HCT116 (cell line): ENCODE data around the gene ALDH3B1.
"Not testable (repeated sequence)": the region's sequence is repeated elsewhere in the genome, so short reads cannot be mapped to it uniquely, and the experiment has no call there.

Experiments used
- CTCF ChIP-seq, 3 experiments: fragments of 200-600 bp in 1 of 3; sonication (generic) in 1 of 3; IDR thresholded peaks in 2 of 3; conservative IDR thresholded peaks in 1 of 3; 2 replicates each; pipeline ENCODE4 v1.5.1; 2012 to 2017; ENCODE audit warnings: low read depth in 2 of 3, low read length in 2 of 3, antibody characterized with exemption in 1 of 3, borderline replicate concordance in 1 of 3, control low read depth in 1 of 3, mild to moderate bottlenecking in 1 of 3, mixed read lengths in 1 of 3, mixed run types in 1 of 3, moderate library complexity in 1 of 3; ENCODE audit not compliant: insufficient read depth in 1 of 3
- EZH2 ChIP-seq: fragments of 200-600 bp; sonication (generic); IDR thresholded peaks from 2 replicates; pipeline ENCODE4 v1.6.1; 2017; ENCODE audit warnings: antibody characterized with exemption, mixed run types
- EZH2phosphoT487 ChIP-seq: fragments of 200-600 bp; IDR thresholded peaks from 2 replicates; pipeline ENCODE4 v1.6.1; 2018; ENCODE audit warnings: antibody characterized with exemption, borderline replicate concordance
- FOSL1 ChIP-seq: IDR thresholded peaks from 2 replicates; pipeline ENCODE4 v1.6.1; 2012; ENCODE audit warnings: low read depth
- POLR2A ChIP-seq: IDR thresholded peaks from 2 replicates; pipeline ENCODE4 v1.7.0; 2011; ENCODE audit warnings: borderline replicate concordance; ENCODE audit not compliant: insufficient read depth, insufficient read length; ENCODE audit errors: extremely low read depth
- SIN3A ChIP-seq: IDR thresholded peaks from 2 replicates; pipeline ENCODE4 v1.6.1; 2012; ENCODE audit warnings: low read depth
- YY1 ChIP-seq: IDR thresholded peaks from 2 replicates; pipeline ENCODE4 v1.6.1; 2011; ENCODE audit warnings: low read length, low read depth, moderate library complexity, mild to moderate bottlenecking; ENCODE audit not compliant: insufficient replicate concordance; ENCODE audit errors: extremely low read depth

- not testable (repeated sequence) for TF ChIP-seq CTCF (IDR thresholded peaks at IDR 0.05 in 2 of 3, conservative IDR thresholded peaks at IDR 0.05 in 1 of 3; ENCODE audit: borderline replicate concordance in 1 of 3, insufficient read depth in 1 of 3, low read depth in 2 of 3, low read length in 2 of 3); SIN3A; FOSL1; EZH2phosphoT487; POLR2A; YY1; EZH2
Observed at GRCh38 chr11:67978766-67979418, 31.2 kb upstream of the ALDH3B1 start.
